Lung (tissue), 12 donors: ENCODE results near the gene MDGA2. TPM values are rescaled to one million over a fixed set of nuclear protein-coding genes. Genes with fewer than 3 reads are reported as not detected.
"Not testable (repeated sequence)": the region's sequence is repeated elsewhere in the genome, so short reads cannot be mapped to it uniquely, and the experiment has no call there.

Experiments used
- ATAC-seq: fragments of 200-7000 bp; cut with Tn5 transposase; one replicate; pipeline ENCODE4 v1.9.1; 2020; ENCODE audit warnings: moderate number of reproducible peaks; ENCODE audit not compliant: insufficient read depth, low FRiP score
- DNase-seq, 3 donors: peaks; one replicate each; pipeline ENCODE4 v3.0.0-alpha.2; 2013 to 2017
- H3K27ac ChIP-seq, 2 donors: one replicate each; pipeline ENCODE4 v1.5.1; 2013; ENCODE audit warnings: mild to moderate bottlenecking in 2 of 2, moderate library complexity in 2 of 2, control low read depth in 1 of 2, inconsistent platforms in 1 of 2, low read depth in 1 of 2, low read length in 1 of 2
- H3K27me3 ChIP-seq, 3 donors: one replicate each; pipeline ENCODE4 v1.5.1; 2013; ENCODE audit warnings: low read length in 2 of 3; ENCODE audit not compliant: control insufficient read depth in 3 of 3, insufficient read depth in 3 of 3
- H3K36me3 ChIP-seq, 4 donors: one replicate each; pipeline ENCODE4 v1.5.1; 2013; ENCODE audit warnings: low read length in 4 of 4, mild to moderate bottlenecking in 1 of 4, moderate library complexity in 1 of 4; ENCODE audit not compliant: control insufficient read depth in 4 of 4, insufficient read depth in 4 of 4
- H3K4me1 ChIP-seq, 5 donors: one replicate each; pipeline ENCODE4 v1.5.1; 2013; ENCODE audit warnings: low read length in 5 of 5, mild to moderate bottlenecking in 2 of 5, moderate library complexity in 1 of 5; ENCODE audit not compliant: control insufficient read depth in 5 of 5, insufficient read depth in 5 of 5
- H3K4me3 ChIP-seq: one replicate; pipeline ENCODE4 v1.5.1; 2013; ENCODE audit warnings: mild to moderate bottlenecking, control low read depth, moderate library complexity
- H3K9ac ChIP-seq, 2 donors: one replicate each; pipeline ENCODE4 v1.5.1; 2013; ENCODE audit warnings: low read length in 2 of 2, control low read depth in 1 of 2; ENCODE audit not compliant: insufficient read depth in 1 of 2
- H3K9me3 ChIP-seq, 4 donors: one replicate each; pipeline ENCODE4 v1.5.1; 2013; ENCODE audit warnings: low read length in 3 of 4, mild to moderate bottlenecking in 1 of 4, moderate library complexity in 1 of 4; ENCODE audit not compliant: control insufficient read depth in 4 of 4, insufficient read depth in 3 of 4
- CTCF ChIP-seq: IDR thresholded peaks from 2 replicates; pipeline ENCODE4 v1.5.1; 2012; ENCODE audit warnings: mild to moderate bottlenecking; ENCODE audit errors: control extremely low read depth, extremely low read depth
- WGBS, 2 donors: extraction: QIAGEN DNeasy Blood & Tissue Kit; methylation state at CpG; one replicate each; pipeline ENCODE4 v1.1.7; 2013; 5-methylcytosine and 5-hydroxymethylcytosine counted together
- polyA plus RNA-seq, 2 donors: library from polyadenylated mRNA; stranded (reverse); fragments of 200-250 nt; gene quantifications; one replicate each; pipeline ENCODE4 v1.2.1, GENCODE V29; 2013
- total RNA-seq, 2 donors: library from RNA; depleted of rRNA in 1 of 2; stranded (reverse); fragments of >200 nt in 1 of 2; gene quantifications; one replicate each; pipeline ENCODE4 v1.2.1, GENCODE V29; 2014 to 2021
- donor health status: control.
- donor health status: control.
- donor health status: Bipolar disorder and iron deficiency.
- donor health status: healthy.
- donor health status: DM: yes; HTN: yes; CAD: no.

Gene MDGA2
- total and polyA plus RNA-seq, 4 donors = 0.03 to 3.2 TPM; not detected in 2

GRCh38 chr14:47189911-47190484 is 485.4 kb downstream of the MDGA2 start:
- DNase-seq (no peak), ATAC-seq (no peak)
- WGBS, 2 donors = 84 to 90% methylated on average over 5 of the region's 5 CpGs
- Histone ChIP-seq H3K9ac (no peak overlapping the region), H3K4me1 (no peaks in the 10 kb centered on the region), H3K27me3 (no peaks in the 10 kb centered on the region), H3K9me3 (peaks cover 0 to 3% (median 0%) of the 10 kb centered on the region in 4 donors), H3K27ac (no peak overlapping the region), H3K4me3 (no peak overlapping the region), H3K36me3 (no peaks in the 10 kb centered on the region)
- no peak for TF ChIP-seq CTCF

GRCh38 chr14:47186486-47186885 is 488.9 kb downstream of the MDGA2 start:
- Histone ChIP-seq H3K36me3 (no peaks in the 10 kb centered on the region), H3K27ac (no peak overlapping the region), H3K9me3 (peaks cover 0 to 3% (median 0%) of the 10 kb centered on the region in 4 donors), H3K4me3 (no peak overlapping the region), H3K27me3 (no peaks in the 10 kb centered on the region), H3K4me1 (no peaks in the 10 kb centered on the region), H3K9ac (no peak overlapping the region)
- no peak for TF ChIP-seq CTCF
- 56 to 70% methylated on average over 2 of the region's 2 CpGs for WGBS, 2 donors
- ATAC-seq (no peak), DNase-seq (peak in 2 of 3 donors; percentile 6 to 41)

DNA sequence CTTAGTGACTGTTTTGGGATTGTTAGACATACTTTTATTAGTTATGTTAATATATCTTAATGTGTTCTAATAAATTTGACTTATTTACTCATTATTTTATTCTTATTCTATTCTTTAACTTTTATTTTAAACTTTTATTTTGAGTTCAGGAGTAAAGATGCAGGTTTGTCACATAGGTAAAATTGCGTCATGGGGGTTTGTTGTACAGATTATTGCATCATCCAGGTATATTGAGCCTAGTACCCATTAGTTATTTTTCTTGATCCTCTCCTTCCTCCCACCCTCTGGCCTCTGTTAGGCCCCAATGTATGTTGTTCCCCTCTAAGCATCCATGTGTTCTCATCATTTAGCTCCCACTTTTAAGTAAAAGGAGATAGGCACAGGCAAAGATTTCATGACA is 495.5 kb downstream of the MDGA2 start:
- no peak for ATAC-seq
- no peak for DNase-seq
- Histone ChIP-seq H3K27me3 (no peaks in the 10 kb centered on the region), H3K27ac (no peak overlapping the region), H3K4me3 (no peak overlapping the region), H3K4me1 (no peaks in the 10 kb centered on the region), H3K9me3 (no peaks in the 10 kb centered on the region), H3K9ac (no peak overlapping the region), H3K36me3 (no peaks in the 10 kb centered on the region)
- no peak for TF ChIP-seq CTCF
- 95 to 97% methylated on average over 1 of the region's 1 CpG for WGBS, 2 donors

- not testable (repeated sequence) for H3K36me3 ChIP-seq, H3K9ac ChIP-seq, H3K27ac ChIP-seq, H3K9me3 ChIP-seq, DNase-seq, H3K27me3 ChIP-seq, ATAC-seq, H3K4me3 ChIP-seq, H3K4me1 ChIP-seq
- 90 to 91% methylated on average over 10 of the region's 10 CpGs for WGBS, 2 donors
Observed at GRCh38 chr14:47171896-47172295, 503.5 kb downstream of the MDGA2 start.
